GM19238 (cell line): ENCODE data around the gene MAML3.

ENCODE experiments used
- DNase-seq: peaks from one replicate; pipeline ENCODE4 v3.0.0; 2011; ENCODE audit warnings: low spot score; ENCODE audit not compliant: insufficient read length

The MAML3 gene

GRCh38 chr4:139668658-139669201, 485.3 kb downstream of the MAML3 start:
- DNase-seq = no peak

GRCh38 chr4:139668036-139668435, 485.9 kb downstream of the MAML3 start:
- no peak for DNase-seq
